Endodermal cell (in vitro differentiated cells): ENCODE measurements around the gene WHRN. TPM values are rescaled to one million over a fixed set of nuclear protein-coding genes. Genes with fewer than 3 reads are reported as not detected.

Experiments used
- DNase-seq: peaks from one replicate; pipeline ENCODE4 v3.0.0-alpha.2; 2017
- H3K27ac ChIP-seq: 2 replicates; pipeline ENCODE4 v1.5.1; 2013; ENCODE audit warnings: mild to moderate bottlenecking, low read depth, low read length, moderate library complexity
- H3K27me3 ChIP-seq: 2 replicates; pipeline ENCODE4 v1.6.1; 2013; ENCODE audit warnings: mild to moderate bottlenecking, low read length, moderate library complexity; ENCODE audit not compliant: insufficient read depth, control insufficient read depth, poor library complexity, severe bottlenecking
- H3K36me3 ChIP-seq: 2 replicates; pipeline ENCODE4 v1.7.0; 2013; ENCODE audit warnings: mild to moderate bottlenecking, low read length, moderate library complexity; ENCODE audit not compliant: control insufficient read depth, insufficient read depth
- H3K4me1 ChIP-seq: one replicate; pipeline ENCODE4 v1.7.0; 2013; ENCODE audit warnings: low read length; ENCODE audit not compliant: control insufficient read depth, insufficient read depth
- H3K4me3 ChIP-seq: 2 replicates; pipeline ENCODE4 v1.5.1; 2013; ENCODE audit warnings: mild to moderate bottlenecking, low read length, moderate library complexity
- H3K9ac ChIP-seq: 2 replicates; pipeline ENCODE4 v1.6.1; 2013; ENCODE audit warnings: mild to moderate bottlenecking, low read length, moderate library complexity; ENCODE audit not compliant: poor library complexity, severe bottlenecking; ENCODE audit errors: extremely low read depth
- H3K9me3 ChIP-seq: 2 replicates; pipeline ENCODE4 v1.6.1; 2013; ENCODE audit warnings: mild to moderate bottlenecking, low read length, moderate library complexity; ENCODE audit not compliant: control insufficient read depth
- H3K27ac Mint-ChIP-seq: 2 replicates; pipeline ENCODE4 v1.8.0; 2020; ENCODE audit warnings: mixed read lengths
- H3K27me3 Mint-ChIP-seq: 2 replicates; pipeline ENCODE4 v1.8.0; 2021; ENCODE audit warnings: mild to moderate bottlenecking, mixed read lengths; ENCODE audit not compliant: insufficient read depth
- H3K36me3 Mint-ChIP-seq: 2 replicates; pipeline ENCODE4 v1.8.0; 2020; ENCODE audit warnings: low read depth, mixed read lengths
- H3K4me1 Mint-ChIP-seq: 2 replicates; pipeline ENCODE4 v1.8.0; 2020; ENCODE audit warnings: mixed read lengths
- H3K4me3 Mint-ChIP-seq: 2 replicates; pipeline ENCODE4 v1.8.0; 2020; ENCODE audit warnings: mild to moderate bottlenecking, moderate library complexity, mixed read lengths
- H3K9me3 Mint-ChIP-seq: 2 replicates; pipeline ENCODE4 v1.8.0; 2020; ENCODE audit warnings: mild to moderate bottlenecking, mixed read lengths
- CTCF ChIP-seq: fragments of 200-600 bp; sonication (generic); conservative IDR thresholded peaks from 2 replicates; pipeline ENCODE4 v1.5.0; 2021; ENCODE audit warnings: antibody characterized with exemption, mild to moderate bottlenecking
- WGBS, 2 experiments: methylation state at CpG; one replicate each; pipeline versions ENCODE4 v1.1.5 to v1.1.7; 2013; ENCODE audit warnings: missing lambda C conversion rate in 2 of 2, mixed read lengths in 1 of 2; ENCODE audit not compliant: insufficient coverage in 1 of 2, insufficient read length in 1 of 2; 5-methylcytosine and 5-hydroxymethylcytosine counted together
- total RNA-seq, 2 donors: library from RNA; stranded (reverse); fragmentation: NEBNext Ultra II Directional in 1 of 2; extraction: Animal tissue kit (Norgen Biotek cat#: 25700) in 1 of 2; gene quantifications; 2 replicates in 1 of 2; 3 replicates in 1 of 2; pipeline ENCODE4 v1.2.1, GENCODE V29; 2021

WHRN gene
- total RNA-seq, 2 donors from 2014 or later, result 7.0 to 12.8 TPM

- H3K27me3 ChIP-seq, result no peaks in the 10 kb centered on the region
- no peak for DNase-seq
- no peak overlapping the region for H3K4me3 ChIP-seq
- no peaks in the 10 kb centered on the region for H3K4me1 ChIP-seq
- no peaks in the 10 kb centered on the region for H3K9me3 ChIP-seq
- H3K9ac ChIP-seq, result no peak overlapping the region
- Mint-ChIP-seq H3K27me3 (no peaks in the 10 kb centered on the region), H3K4me1 (peaks cover 12% of the 10 kb centered on the region), H3K9me3 (no peaks in the 10 kb centered on the region), H3K4me3 (no peak overlapping the region), H3K27ac (no peak overlapping the region), H3K36me3 (no peaks in the 10 kb centered on the region)
- H3K36me3 ChIP-seq, result no peaks in the 10 kb centered on the region
- WGBS, 2 experiments, result 93 to 100% methylated on average over 1 of the region's 1 CpG
- no peak for TF ChIP-seq CTCF
- H3K27ac ChIP-seq, result no peak overlapping the region
Observed at GRCh38 chr9:114400219-114400618, 105.1 kb downstream of the WHRN start.

GRCh38 chr9:114399381-114399780 is 105.9 kb downstream of the WHRN start:
- H3K27me3 Mint-ChIP-seq, result no peaks in the 10 kb centered on the region
- no peaks in the 10 kb centered on the region for H3K9me3 Mint-ChIP-seq
- peak overlapping the region; percentile 13 for H3K27ac Mint-ChIP-seq
- WGBS, 2 experiments, result 86 to 88% methylated on average over 4 of the region's 4 CpGs
- Histone ChIP-seq H3K9ac (no peak overlapping the region), H3K9me3 (no peaks in the 10 kb centered on the region), H3K27ac (no peak overlapping the region), H3K4me3 (no peak overlapping the region), H3K4me1 (no peaks in the 10 kb centered on the region), H3K27me3 (peaks cover 7% of the 10 kb centered on the region), H3K36me3 (no peaks in the 10 kb centered on the region)
- H3K4me1 Mint-ChIP-seq, result peaks cover 16% of the 10 kb centered on the region
- DNase-seq, result no peak
- no peak for TF ChIP-seq CTCF
- no peaks in the 10 kb centered on the region for H3K36me3 Mint-ChIP-seq
- no peak overlapping the region for H3K4me3 Mint-ChIP-seq

GRCh38 chr9:114397848-114398605 is 107.2 kb downstream of the WHRN start:
- 0% methylated on average over 27 to 66 of the region's 66 CpGs for WGBS, 2 experiments
- Mint-ChIP-seq H3K36me3 (no peaks in the 10 kb centered on the region), H3K27ac (peak overlapping the region; percentile 95), H3K9me3 (no peaks in the 10 kb centered on the region), H3K4me3 (peak overlapping the region; percentile 65), H3K4me1 (peaks cover 16% of the 10 kb centered on the region), H3K27me3 (no peaks in the 10 kb centered on the region)
- Histone ChIP-seq H3K9ac (peak overlapping the region; percentile 83), H3K36me3 (no peaks in the 10 kb centered on the region), H3K27ac (peak overlapping the region; percentile 85), H3K27me3 (peaks cover 9% of the 10 kb centered on the region), H3K4me3 (peak overlapping the region; percentile 83), H3K4me1 (no peaks in the 10 kb centered on the region), H3K9me3 (no peaks in the 10 kb centered on the region)
- peak; percentile 99 for DNase-seq
- TF ChIP-seq CTCF, result no peak
